Thyroid gland (tissue), 4 donors: ENCODE results near the gene GFRAL. TPM values are rescaled to one million over a fixed set of nuclear protein-coding genes. Genes with fewer than 3 reads are reported as not detected.
"Not testable (repeated sequence)": the region's sequence is repeated elsewhere in the genome, so short reads cannot be mapped to it uniquely, and the experiment has no call there.

ENCODE experiments used
- DNase-seq, 2 donors: peaks; one replicate each; pipeline ENCODE4 v3.0.0-alpha.2; 2019
- H3K27ac ChIP-seq, 3 donors: fragments of 200-600 bp; sonication (generic); 1 replicate in 2 of 3; 2 replicates in 1 of 3; pipeline ENCODE4 v1.5.1; 2016 to 2019; ENCODE audit warnings: mild to moderate bottlenecking in 1 of 3, moderate library complexity in 1 of 3
- H3K27me3 ChIP-seq: fragments of 200-600 bp; sonication (generic); one replicate; pipeline ENCODE4 v1.5.1; 2019
- H3K36me3 ChIP-seq, 2 donors: fragments of 200-600 bp; sonication (generic); one replicate each; pipeline ENCODE4 v1.5.1; 2016 to 2019
- H3K4me1 ChIP-seq, 2 donors: fragments of 200-600 bp; sonication (generic); one replicate each; pipeline ENCODE4 v1.5.1; 2017 to 2019
- H3K4me3 ChIP-seq, 3 donors: fragments of 200-600 bp; sonication (generic); replicated peaks in 1 of 3; 1 replicate in 2 of 3; 2 replicates in 1 of 3; pipeline ENCODE4 v1.5.1; 2016; ENCODE audit warnings: mild to moderate bottlenecking in 1 of 3
- H3K9me3 ChIP-seq: fragments of 200-600 bp; sonication (generic); one replicate; pipeline ENCODE4 v1.5.1; 2017
- CTCF ChIP-seq, 6 experiments: fragments of 200-600 bp in 3 of 6; fragments of 450-650 bp in 3 of 6; sonication (generic) in 3 of 6; IDR thresholded peaks; one replicate each; pipeline ENCODE4 v1.5.1; 2016 to 2019; ENCODE audit warnings: antibody characterized with exemption in 6 of 6, mild to moderate bottlenecking in 2 of 6, inconsistent platforms in 1 of 6, moderate library complexity in 1 of 6
- POLR2A ChIP-seq, 2 donors: fragments of 450-650 bp; IDR thresholded peaks; one replicate each; pipeline ENCODE4 v1.6.1; 2017; ENCODE audit warnings: antibody characterized with exemption in 2 of 2, mild to moderate bottlenecking in 2 of 2, moderate library complexity in 1 of 2
- WGBS, 2 donors: methylation state at CpG; one replicate each; pipeline ENCODE4 v1.1.5; 2017; 5-methylcytosine and 5-hydroxymethylcytosine counted together
- intact Hi-C: fragments of 100-400 bp; cut with DNase I; formaldehyde crosslinking; loops from one replicate; pipeline ENCODE4 v1.15.1; 2023
- total RNA-seq, 4 donors: library from RNA; depleted of rRNA; stranded (reverse); fragments of >200 nt; gene quantifications; one replicate each; pipeline ENCODE4 v1.2.3, GENCODE V29; 2016

The GFRAL gene
- total RNA-seq, 4 donors from 2014 or later: not detected

DNA sequence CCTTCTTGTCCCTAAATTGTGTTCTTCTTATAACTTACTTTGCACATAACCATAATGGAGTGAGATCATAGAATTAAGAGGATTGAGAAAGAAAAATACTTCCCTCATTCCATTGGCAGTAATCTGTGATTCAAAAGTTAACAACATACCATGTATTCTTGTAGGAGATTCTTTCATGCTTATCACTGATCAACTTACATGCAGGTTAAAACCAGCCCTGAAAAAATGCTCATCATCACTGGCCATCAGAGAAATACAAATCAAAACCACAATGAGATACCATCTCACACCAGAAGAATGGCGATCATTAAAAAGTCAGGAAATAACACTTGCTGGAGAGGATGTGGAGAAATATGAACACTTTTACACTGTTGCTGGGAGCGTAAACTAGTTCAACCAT, 36.5 kb upstream of the GFRAL start:
- no peak for TF ChIP-seq CTCF (IDR thresholded peaks at IDR 0.05)
- no peak for TF ChIP-seq POLR2A (IDR thresholded peaks at IDR 0.05)
- 88 to 89% methylated on average over 2 of the region's 2 CpGs for WGBS, 2 donors

DNA sequence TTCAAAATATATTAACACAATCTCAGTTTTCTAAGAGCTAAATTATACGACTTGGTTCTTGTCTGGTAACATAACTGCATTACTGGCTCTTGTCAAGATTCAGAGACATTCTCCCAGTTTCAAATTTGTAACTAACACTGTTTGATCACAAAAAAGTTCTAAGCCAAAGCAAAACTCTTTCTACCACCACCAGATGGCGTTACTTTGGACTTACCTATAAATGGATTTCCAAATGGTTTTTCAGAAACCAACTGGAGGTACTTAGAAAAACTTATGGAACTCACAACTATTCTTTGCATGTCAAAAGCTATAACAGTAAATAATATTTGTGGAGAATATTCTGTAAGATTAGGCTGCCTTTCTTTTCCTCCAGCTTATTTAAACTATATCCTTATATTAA, 34.2 kb upstream of the GFRAL start:
- DNase-seq: no peak
- no peaks in the 10 kb centered on the region for H3K27me3 ChIP-seq
- intact Hi-C loops: no loop called here
- H3K4me3 ChIP-seq: no peak overlapping the region
- H3K27ac ChIP-seq: no peak overlapping the region
- 52 to 54% methylated on average over 2 of the region's 2 CpGs for WGBS, 2 donors
- H3K4me1 ChIP-seq: no peaks in the 10 kb centered on the region
- TF ChIP-seq CTCF (IDR thresholded peaks at IDR 0.05) (peak in 1 of 6 experiments; percentile 14), POLR2A (IDR thresholded peaks at IDR 0.05) (no peak)
- H3K9me3 ChIP-seq: no peaks in the 10 kb centered on the region
- H3K36me3 ChIP-seq: no peaks in the 10 kb centered on the region

More for the DNA sequence above, 36.5 kb upstream of the GFRAL start:
- H3K36me3 ChIP-seq: no peaks in the 10 kb centered on the region
- H3K4me3 ChIP-seq: no peak overlapping the region
- H3K27me3 ChIP-seq: no peaks in the 10 kb centered on the region
- H3K9me3 ChIP-seq: no peaks in the 10 kb centered on the region
- no peaks in the 10 kb centered on the region for H3K4me1 ChIP-seq
- no peak overlapping the region for H3K27ac ChIP-seq
- no peak for DNase-seq
- intact Hi-C loops: no loop called here

GRCh38 chr6:55297214-55297613, 30.1 kb upstream of the GFRAL start:
- H3K4me3 ChIP-seq, DNase-seq, H3K27me3 ChIP-seq, intact Hi-C loops, H3K4me1 ChIP-seq, H3K27ac ChIP-seq, H3K9me3 ChIP-seq, H3K36me3 ChIP-seq: not testable (repeated sequence)
- 95% methylated on average over 3 of the region's 3 CpGs for WGBS, 2 donors

DNA sequence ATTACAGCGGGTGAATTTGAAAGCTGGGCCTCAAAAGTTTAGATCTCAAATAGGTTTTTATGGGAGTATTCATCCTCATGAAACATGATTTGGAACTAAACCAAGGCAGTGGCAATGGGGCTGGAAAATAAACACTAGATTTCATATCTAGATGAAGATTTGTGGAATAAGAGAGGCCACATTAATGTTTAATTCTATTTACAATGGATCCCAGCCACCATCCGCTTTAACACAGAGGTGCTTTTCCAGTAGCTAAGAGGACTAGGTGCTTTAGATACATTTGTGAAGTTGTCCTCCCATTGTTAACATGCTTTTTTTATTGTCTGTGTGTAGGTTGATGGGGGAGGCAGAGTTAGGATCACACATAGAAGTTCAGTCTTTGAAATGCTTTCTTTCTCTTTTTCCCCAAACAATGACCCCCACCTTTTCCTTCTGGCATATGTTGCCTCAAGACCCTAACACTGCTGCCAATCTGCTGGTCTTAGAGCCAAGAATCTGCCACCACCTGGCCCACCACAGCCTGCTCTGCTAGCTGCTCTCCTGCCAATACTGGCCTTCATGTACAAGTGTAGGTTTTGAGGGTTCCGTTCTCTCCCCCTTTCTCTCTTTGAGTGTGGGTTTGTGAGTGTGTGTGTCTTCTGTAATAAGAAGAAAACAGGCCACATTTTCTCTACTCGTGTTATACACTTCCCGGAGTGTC, 27.8 kb upstream of the GFRAL start:
- H3K36me3 ChIP-seq: no peaks in the 10 kb centered on the region
- no peak overlapping the region for H3K27ac ChIP-seq
- H3K27me3 ChIP-seq: no peaks in the 10 kb centered on the region
- H3K4me3 ChIP-seq: no peak overlapping the region
- no peak for TF ChIP-seq POLR2A (IDR thresholded peaks at IDR 0.05)
- TF ChIP-seq CTCF (IDR thresholded peaks at IDR 0.05): no peak
- H3K4me1 ChIP-seq: no peaks in the 10 kb centered on the region
- no peaks in the 10 kb centered on the region for H3K9me3 ChIP-seq
- WGBS, 2 donors: 86 to 92% methylated on average over 5 of the region's 5 CpGs
- intact Hi-C loops: no loop called here
- no peak for DNase-seq

DNA sequence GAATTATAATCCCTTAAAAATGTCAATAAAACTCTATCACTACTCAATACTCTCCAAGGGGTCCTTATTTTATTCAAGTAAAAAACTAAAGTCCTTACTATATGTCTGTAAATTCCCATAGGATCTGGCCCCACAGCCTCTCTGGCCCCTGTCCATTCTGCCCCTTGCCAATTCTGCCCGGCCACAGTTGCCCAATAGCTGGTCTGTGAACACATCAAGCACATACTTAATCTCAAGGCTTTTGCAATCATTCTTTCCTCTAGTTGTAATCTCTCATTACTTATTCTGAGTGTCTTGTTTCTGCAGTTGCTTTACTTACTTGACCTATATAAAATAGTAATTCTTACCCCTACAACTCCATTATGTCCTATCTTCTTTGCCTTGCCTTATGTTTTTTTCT, 22.5 kb upstream of the GFRAL start:
- H3K27ac ChIP-seq: no peak overlapping the region
- H3K36me3 ChIP-seq: no peaks in the 10 kb centered on the region
- no peaks in the 10 kb centered on the region for H3K9me3 ChIP-seq
- WGBS, 2 donors: 43 to 64% methylated on average over 1 of the region's 1 CpG
- TF ChIP-seq POLR2A (IDR thresholded peaks at IDR 0.05) (no peak), CTCF (IDR thresholded peaks at IDR 0.05) (no peak)
- DNase-seq: no peak
- H3K4me1 ChIP-seq: no peaks in the 10 kb centered on the region
- H3K4me3 ChIP-seq: no peak overlapping the region
- intact Hi-C loops: no loop called here
- no peaks in the 10 kb centered on the region for H3K27me3 ChIP-seq
